Liver (tissue), 3 donors: ENCODE data around the gene WWP2.

Experiments used
- CTCF ChIP-seq: fragments of 150-350 bp; IDR thresholded peaks from 2 replicates; pipeline ENCODE4 v1.5.1; 2017; ENCODE audit warnings: improper control_type of control experiment, low read depth, low read length; ENCODE audit not compliant: missing input control
- HNF4G ChIP-seq: IDR thresholded peaks from 2 replicates; pipeline ENCODE4 v1.6.1; 2016; ENCODE audit warnings: antibody characterized with exemption
- JUND ChIP-seq, 2 donors: IDR thresholded peaks; 2 replicates each; pipeline ENCODE4 v1.6.1; 2016; ENCODE audit warnings: antibody characterized with exemption in 2 of 2
- RAD21 ChIP-seq, 2 donors: IDR thresholded peaks; 2 replicates each; pipeline ENCODE4 v1.6.1; 2016; ENCODE audit warnings: antibody characterized with exemption in 2 of 2, mild to moderate bottlenecking in 2 of 2
- SP1 ChIP-seq: IDR thresholded peaks from 2 replicates; pipeline ENCODE4 v1.6.1; 2018; ENCODE audit warnings: antibody characterized with exemption, mild to moderate bottlenecking
- YY1 ChIP-seq: IDR thresholded peaks from 2 replicates; pipeline ENCODE4 v1.6.1; 2016; ENCODE audit warnings: antibody characterized with exemption, mild to moderate bottlenecking
- ZBTB33 ChIP-seq: IDR thresholded peaks from 2 replicates; pipeline ENCODE4 v1.6.1; 2016; ENCODE audit warnings: antibody characterized with exemption
- TF ChIP-seq, protein P1 (sequence below): IDR thresholded peaks from 2 replicates; pipeline ENCODE4 v1.6.1; 2016; ENCODE audit warnings: antibody characterized with exemption, mild to moderate bottlenecking
- donor health status: healthy.
- donor health status: healthy.

DNA sequence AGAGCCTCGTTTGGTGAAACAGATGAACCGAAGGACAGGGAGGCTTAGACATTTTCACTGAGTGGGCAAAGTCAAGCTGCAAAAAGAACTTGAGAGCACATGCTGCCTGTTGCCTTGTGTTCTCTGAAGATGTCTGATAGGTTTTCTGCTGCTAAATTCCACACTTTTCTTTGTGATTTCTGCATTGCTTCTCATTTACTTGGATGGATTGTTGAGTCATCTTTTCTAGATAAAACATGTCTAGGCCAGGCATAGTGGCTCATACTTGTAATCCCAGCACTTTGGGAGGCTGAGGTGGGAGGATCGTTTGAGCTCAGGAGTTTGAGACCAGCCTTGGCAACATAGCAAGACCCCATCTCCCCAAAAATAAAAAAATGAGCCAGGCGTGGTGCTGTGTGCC, 108.6 kb downstream of the WWP2 start:
- TF ChIP-seq, protein P1, sequence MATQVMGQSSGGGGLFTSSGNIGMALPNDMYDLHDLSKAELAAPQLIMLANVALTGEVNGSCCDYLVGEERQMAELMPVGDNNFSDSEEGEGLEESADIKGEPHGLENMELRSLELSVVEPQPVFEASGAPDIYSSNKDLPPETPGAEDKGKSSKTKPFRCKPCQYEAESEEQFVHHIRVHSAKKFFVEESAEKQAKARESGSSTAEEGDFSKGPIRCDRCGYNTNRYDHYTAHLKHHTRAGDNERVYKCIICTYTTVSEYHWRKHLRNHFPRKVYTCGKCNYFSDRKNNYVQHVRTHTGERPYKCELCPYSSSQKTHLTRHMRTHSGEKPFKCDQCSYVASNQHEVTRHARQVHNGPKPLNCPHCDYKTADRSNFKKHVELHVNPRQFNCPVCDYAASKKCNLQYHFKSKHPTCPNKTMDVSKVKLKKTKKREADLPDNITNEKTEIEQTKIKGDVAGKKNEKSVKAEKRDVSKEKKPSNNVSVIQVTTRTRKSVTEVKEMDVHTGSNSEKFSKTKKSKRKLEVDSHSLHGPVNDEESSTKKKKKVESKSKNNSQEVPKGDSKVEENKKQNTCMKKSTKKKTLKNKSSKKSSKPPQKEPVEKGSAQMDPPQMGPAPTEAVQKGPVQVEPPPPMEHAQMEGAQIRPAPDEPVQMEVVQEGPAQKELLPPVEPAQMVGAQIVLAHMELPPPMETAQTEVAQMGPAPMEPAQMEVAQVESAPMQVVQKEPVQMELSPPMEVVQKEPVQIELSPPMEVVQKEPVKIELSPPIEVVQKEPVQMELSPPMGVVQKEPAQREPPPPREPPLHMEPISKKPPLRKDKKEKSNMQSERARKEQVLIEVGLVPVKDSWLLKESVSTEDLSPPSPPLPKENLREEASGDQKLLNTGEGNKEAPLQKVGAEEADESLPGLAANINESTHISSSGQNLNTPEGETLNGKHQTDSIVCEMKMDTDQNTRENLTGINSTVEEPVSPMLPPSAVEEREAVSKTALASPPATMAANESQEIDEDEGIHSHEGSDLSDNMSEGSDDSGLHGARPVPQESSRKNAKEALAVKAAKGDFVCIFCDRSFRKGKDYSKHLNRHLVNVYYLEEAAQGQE = no peak
- TF ChIP-seq CTCF (no peak), YY1 (no peak), RAD21 (IDR thresholded peaks at IDR 0.05) (no peak), JUND (IDR thresholded peaks at IDR 0.05) (no peak), SP1 (no peak), HNF4G (no peak), ZBTB33 (no peak)
